ENCODE data around the gene ELP6.
A peak's percentile ranks its signal among the peaks of the same experiment; 100 is the strongest.
"Not testable (repeated sequence)": the region's sequence is repeated elsewhere in the genome, so short reads cannot be mapped to it uniquely, and the experiment has no call there.

ELP6 gene

GRCh38 chr3:47475570-47476329 lies 37.8 kb downstream of the ELP6 start, which contains the start of gene SCAP:
TSS of gene SCAP (minus strand) at chr3:47475941. CDS start at chr3:47442993, 32,948 bp downstream.
- ChIA-PET CTCF (interaction anchor here (0.7 to 3.0 kb wide), 18 partner anchors 9 to 288 kb away, joined by 3 to 35 read pairs (median 4); no protein-coding TSS in a partner anchor), POLR2A (interaction anchor here (1.9 kb wide), 1 partner anchor 54 kb away, joined by 5 read pairs; no protein-coding TSS in a partner anchor)
- TF ChIP-seq, protein P1, sequence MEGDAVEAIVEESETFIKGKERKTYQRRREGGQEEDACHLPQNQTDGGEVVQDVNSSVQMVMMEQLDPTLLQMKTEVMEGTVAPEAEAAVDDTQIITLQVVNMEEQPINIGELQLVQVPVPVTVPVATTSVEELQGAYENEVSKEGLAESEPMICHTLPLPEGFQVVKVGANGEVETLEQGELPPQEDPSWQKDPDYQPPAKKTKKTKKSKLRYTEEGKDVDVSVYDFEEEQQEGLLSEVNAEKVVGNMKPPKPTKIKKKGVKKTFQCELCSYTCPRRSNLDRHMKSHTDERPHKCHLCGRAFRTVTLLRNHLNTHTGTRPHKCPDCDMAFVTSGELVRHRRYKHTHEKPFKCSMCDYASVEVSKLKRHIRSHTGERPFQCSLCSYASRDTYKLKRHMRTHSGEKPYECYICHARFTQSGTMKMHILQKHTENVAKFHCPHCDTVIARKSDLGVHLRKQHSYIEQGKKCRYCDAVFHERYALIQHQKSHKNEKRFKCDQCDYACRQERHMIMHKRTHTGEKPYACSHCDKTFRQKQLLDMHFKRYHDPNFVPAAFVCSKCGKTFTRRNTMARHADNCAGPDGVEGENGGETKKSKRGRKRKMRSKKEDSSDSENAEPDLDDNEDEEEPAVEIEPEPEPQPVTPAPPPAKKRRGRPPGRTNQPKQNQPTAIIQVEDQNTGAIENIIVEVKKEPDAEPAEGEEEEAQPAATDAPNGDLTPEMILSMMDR (IDR thresholded peaks at IDR 0.05; ENCODE audit: insufficient read depth, low read length, missing control alignments): peak; percentile 97
- H3K4me3 ChIP-seq (ENCODE audit: low read depth, low read length): peak within 1 kb of the TSS; percentile 84
- DNase-seq (ENCODE audit: low read depth, low spot score): no peak

DNA sequence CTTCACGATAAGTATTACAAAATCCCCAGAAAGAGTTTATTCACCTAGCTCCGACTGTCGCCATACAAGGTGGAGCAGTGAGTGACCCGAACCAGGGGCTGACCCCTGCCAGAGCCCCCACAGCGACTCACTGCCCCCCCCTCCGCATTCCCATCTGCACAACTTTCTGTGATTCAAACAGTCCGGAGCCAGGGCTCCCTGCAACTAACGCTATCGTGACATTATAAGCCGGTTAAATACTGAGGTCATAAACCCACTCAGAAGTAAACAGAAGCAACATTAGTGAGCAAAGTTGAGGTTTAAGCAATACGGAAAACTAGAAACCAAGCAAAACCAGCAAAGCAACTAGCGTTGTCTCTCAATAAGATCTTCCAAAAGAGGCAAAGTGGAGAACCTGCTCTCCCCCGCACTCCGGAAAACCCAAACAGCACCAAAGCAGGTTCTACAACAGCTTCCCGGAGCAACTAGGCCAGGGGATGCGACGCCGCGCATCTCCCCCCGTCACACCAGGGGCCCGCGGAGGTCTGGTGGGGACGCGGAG lies 38.4 kb downstream of the ELP6 start:
- no peak for DNase-seq (ENCODE audit: low read depth, low spot score)
- ChIA-PET POLR2A (interaction anchor here (1.9 kb wide), 1 partner anchor 54 kb away, joined by 5 read pairs; no protein-coding TSS in a partner anchor), CTCF (interaction anchor here (0.7 to 3.0 kb wide), 11 partner anchors 9 to 54 kb away, joined by 3 to 35 read pairs (median 6); no protein-coding TSS in a partner anchor)
- H3K4me3 ChIP-seq (ENCODE audit: low read depth, low read length): peak overlapping the region; percentile 84
- TF ChIP-seq, protein P1 (IDR thresholded peaks at IDR 0.05; ENCODE audit: insufficient read depth, low read length, missing control alignments): no peak

GRCh38 chr3:47473391-47473790 lies 40.1 kb downstream of the ELP6 start:
- H3K4me3 ChIP-seq (ENCODE audit: low read depth, low read length): no peak overlapping the region; the same call in 1 of the 2 replicates
- no peak for DNase-seq (ENCODE audit: low read depth, low spot score)
- CTCF ChIA-PET: interaction anchor here (0.7 to 1.7 kb wide), 4 partner anchors 11 to 52 kb away, joined by 3 to 7 read pairs (median 4); no protein-coding TSS in a partner anchor
- TF ChIP-seq, protein P1 (IDR thresholded peaks at IDR 0.05; ENCODE audit: insufficient read depth, low read length, missing control alignments): no peak
- POLR2A ChIA-PET: no interaction called here

DNA sequence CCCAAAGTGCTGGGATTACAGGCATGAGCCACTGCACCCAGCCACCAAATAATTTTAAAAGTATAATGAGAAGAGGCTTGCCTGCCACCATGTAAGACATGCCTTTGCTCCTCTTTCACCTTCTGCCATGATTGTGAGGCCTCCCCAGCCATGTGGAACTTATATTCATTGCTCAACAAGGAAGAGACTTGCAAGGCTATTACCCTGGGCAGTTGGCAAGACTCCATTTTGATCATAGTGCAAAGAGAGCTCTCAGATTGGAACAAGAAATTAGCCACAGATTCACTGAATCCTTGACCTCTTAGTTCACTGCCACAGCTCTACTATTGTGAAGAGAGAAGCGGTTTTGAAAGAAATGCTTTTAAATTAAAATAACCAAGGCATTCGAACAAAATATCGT lies 43.9 kb downstream of the ELP6 start:
- ChIA-PET CTCF (interaction anchor here (1.3 kb wide), 1 partner anchor 13 kb away, joined by 3 read pairs; no protein-coding TSS in a partner anchor), POLR2A (no interaction called here)
- TF ChIP-seq, protein P1 (IDR thresholded peaks at IDR 0.05; ENCODE audit: insufficient read depth, low read length, missing control alignments): no peak
- no peak for DNase-seq (ENCODE audit: low read depth, low spot score)
- H3K4me3 ChIP-seq (ENCODE audit: low read depth, low read length): no peak overlapping the region

GRCh38 chr3:47468315-47468714 lies 45.2 kb downstream of the ELP6 start:
- POLR2A ChIA-PET; H3K4me3 ChIP-seq (ENCODE audit: low read depth, low read length); DNase-seq (ENCODE audit: low read depth, low spot score); CTCF ChIA-PET: not testable (repeated sequence)

- H3K4me3 ChIP-seq (ENCODE audit: low read depth, low read length): no peak overlapping the region
- ChIA-PET POLR2A (no interaction called here), CTCF (interaction anchor here (1.5 kb wide), 1 partner anchor 58 kb away, joined by 3 read pairs; no protein-coding TSS in a partner anchor)
- TF ChIP-seq, protein P1 (IDR thresholded peaks at IDR 0.05; ENCODE audit: insufficient read depth, low read length, missing control alignments): no peak
- DNase-seq (ENCODE audit: low read depth, low spot score): no peak
These were observed 48.9 kb downstream of the ELP6 start for GRCh38 chr3:47464588-47464987.

DNA sequence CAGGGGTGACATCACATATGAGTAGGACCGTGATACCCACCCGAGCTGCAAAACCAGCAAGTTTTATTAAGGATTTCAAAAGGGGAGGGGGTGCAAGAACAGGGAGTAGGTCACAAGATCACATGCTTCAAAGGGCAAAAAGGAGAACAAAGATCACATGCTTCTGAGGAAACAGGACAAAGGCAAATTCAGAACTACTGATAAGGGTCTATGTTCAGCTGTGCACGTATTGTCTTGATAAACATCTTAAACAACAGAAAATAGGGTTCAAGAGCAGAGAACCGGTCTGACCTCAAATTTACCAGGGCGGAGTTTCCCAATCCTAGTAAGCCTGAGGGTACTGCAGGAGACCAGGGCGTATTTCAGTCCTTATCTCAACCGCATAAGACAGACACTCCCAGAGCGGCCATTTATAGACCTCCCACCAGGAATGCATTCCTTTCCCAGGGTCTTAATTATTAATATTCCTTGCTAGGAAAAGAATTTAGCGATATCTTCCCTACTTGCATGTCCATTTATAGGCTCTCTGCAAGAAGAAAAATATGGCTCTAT lies 53.9 kb downstream of the ELP6 start:
- POLR2A ChIA-PET; H3K4me3 ChIP-seq (ENCODE audit: low read depth, low read length); DNase-seq (ENCODE audit: low read depth, low spot score): not testable (repeated sequence)
- CTCF ChIA-PET: interaction anchor here (2.1 to 2.2 kb wide), 2 partner anchors 11 to 16 kb away, joined by 6 read pairs; partner anchors contain the start of gene SCAP
